KOPT-K1 (cell line): ENCODE results near the gene B3GALT5.
"Not testable (repeated sequence)": the region's sequence is repeated elsewhere in the genome, so short reads cannot be mapped to it uniquely, and the experiment has no call there.

Experiments used
- H3K27ac ChIP-seq: fragments of 200-600 bp; sonication (generic); 2 replicates; pipeline ENCODE4 v1.5.1; 2016; ENCODE audit warnings: antibody characterized with exemption, mild to moderate bottlenecking, low read depth, low read length; ENCODE audit not compliant: poor library complexity, severe bottlenecking
- H3K36me3 ChIP-seq: fragments of 200-600 bp; sonication (generic); 2 replicates; pipeline ENCODE4 v1.5.1; 2017; ENCODE audit warnings: antibody characterized with exemption, mild to moderate bottlenecking, low read length, moderate library complexity; ENCODE audit not compliant: insufficient read depth
- H3K9me3 ChIP-seq: fragments of 200-600 bp; sonication (generic); 2 replicates; pipeline ENCODE4 v1.5.1; 2017; ENCODE audit warnings: antibody characterized with exemption, low read length, mild to moderate bottlenecking; ENCODE audit not compliant: insufficient read depth, poor library complexity, severe bottlenecking

B3GALT5 gene

DNA sequence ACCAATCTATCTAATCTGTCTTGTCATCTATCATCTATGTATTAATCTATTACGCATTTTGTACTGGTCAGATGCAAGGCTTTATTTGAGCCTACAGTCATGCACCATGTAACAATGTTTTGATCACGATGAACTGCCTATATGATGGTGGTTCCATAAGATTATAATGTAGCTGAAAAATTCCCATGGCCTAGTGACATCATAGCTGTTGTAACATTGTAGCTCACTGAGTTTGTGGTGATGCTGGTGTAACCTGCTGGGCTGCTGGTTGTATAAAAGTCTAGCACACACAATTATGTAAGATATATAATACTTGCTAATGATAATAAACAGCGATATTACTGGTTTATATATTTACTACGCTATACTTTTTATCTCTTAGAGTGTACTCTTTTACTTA is 67.5 kb downstream of the B3GALT5 start:
- H3K27ac ChIP-seq, result no peak overlapping the region
- no peaks in the 10 kb centered on the region for H3K36me3 ChIP-seq
- H3K9me3 ChIP-seq, result peaks cover 6% of the 10 kb centered on the region

- H3K36me3 ChIP-seq, result no peaks in the 10 kb centered on the region
- H3K27ac ChIP-seq, result no peak overlapping the region
- H3K9me3 ChIP-seq, result peaks cover 6% of the 10 kb centered on the region
Observed at GRCh38 chr21:39681257-39681656, 68.5 kb downstream of the B3GALT5 start.

- H3K36me3 ChIP-seq, result no peaks in the 10 kb centered on the region
Observed at GRCh38 chr21:39681845-39682244, 69.1 kb downstream of the B3GALT5 start.

DNA sequence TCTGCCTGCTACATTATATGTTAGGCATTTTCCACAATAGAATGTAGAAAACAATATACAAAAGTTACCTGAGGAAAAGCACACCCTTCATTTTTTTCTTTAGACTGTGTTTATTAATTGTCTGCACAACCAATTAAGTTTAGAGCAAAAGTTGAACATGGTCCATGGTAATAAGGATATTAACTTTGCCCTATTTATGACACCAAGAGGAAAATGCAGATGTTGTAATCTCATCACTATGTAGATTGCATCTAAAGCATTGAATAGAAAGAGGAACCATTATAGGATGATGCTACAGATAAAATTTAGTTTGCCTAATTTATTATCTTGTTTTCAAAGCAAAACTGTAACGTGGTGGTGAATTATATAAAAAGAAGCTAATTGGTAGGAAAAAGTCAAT is 72.5 kb downstream of the B3GALT5 start:
- Histone ChIP-seq H3K27ac (no peak overlapping the region), H3K36me3 (no peaks in the 10 kb centered on the region), H3K9me3 (peaks cover 6% of the 10 kb centered on the region)

More at GRCh38 chr21:39681845-39682244, 69.1 kb downstream of the B3GALT5 start:
- H3K27ac ChIP-seq, result no peak overlapping the region
- peaks cover 6% of the 10 kb centered on the region for H3K9me3 ChIP-seq

DNA sequence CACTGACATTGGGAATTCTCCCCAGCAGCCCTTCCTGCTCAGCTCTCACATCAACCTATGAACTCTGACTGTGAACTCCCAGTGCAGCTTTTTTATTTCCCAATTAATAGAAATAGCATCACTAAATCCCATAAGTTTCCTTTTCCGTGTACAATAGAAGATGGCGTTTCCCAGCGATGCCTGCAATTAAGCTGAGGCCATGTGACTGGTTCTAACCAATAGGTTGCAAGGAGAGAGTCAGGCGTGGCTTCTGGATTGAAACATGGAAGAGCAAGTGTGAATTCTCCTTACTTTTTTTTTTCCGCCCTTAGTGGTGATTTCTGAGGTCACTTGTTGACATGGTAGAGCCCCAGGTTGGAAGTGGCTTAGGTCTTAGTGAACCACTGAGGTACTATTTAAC is 73.3 kb downstream of the B3GALT5 start:
- Histone ChIP-seq H3K9me3 (peaks cover 6% of the 10 kb centered on the region), H3K27ac (no peak overlapping the region), H3K36me3 (no peaks in the 10 kb centered on the region)

GRCh38 chr21:39686646-39687468 is 74.1 kb downstream of the B3GALT5 start:
- no peaks in the 10 kb centered on the region for H3K36me3 ChIP-seq
- H3K27ac ChIP-seq, result no peak overlapping the region
- peaks cover 6% of the 10 kb centered on the region for H3K9me3 ChIP-seq

- no peaks in the 10 kb centered on the region for H3K36me3 ChIP-seq
- no peak overlapping the region for H3K27ac ChIP-seq
- peaks cover 6% of the 10 kb centered on the region for H3K9me3 ChIP-seq
Observed at GRCh38 chr21:39688010-39688409, 75.3 kb downstream of the B3GALT5 start.

- H3K36me3 ChIP-seq, H3K9me3 ChIP-seq: not testable (repeated sequence)
Observed at GRCh38 chr21:39689860-39690259, 77.1 kb downstream of the B3GALT5 start.

DNA sequence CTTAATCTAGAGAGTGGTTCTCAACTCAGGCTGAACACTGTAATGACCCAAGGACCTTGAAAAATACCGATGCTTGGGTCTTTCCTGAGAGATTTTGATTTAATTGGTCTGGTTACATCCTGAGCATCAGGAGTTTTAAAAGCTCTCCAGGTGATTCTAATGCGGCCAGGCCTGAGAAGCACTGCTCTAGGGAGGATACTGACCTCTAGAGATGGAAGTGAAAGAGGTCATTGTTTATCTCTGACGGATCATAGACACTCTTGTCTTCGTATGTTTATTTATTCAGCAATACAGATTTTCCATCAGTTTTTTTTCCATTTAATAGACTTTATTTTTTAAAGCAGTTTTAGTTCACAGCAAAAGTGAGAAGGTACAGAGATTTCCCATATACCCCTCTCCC is 77.7 kb downstream of the B3GALT5 start:
- Histone ChIP-seq H3K36me3 (no peaks in the 10 kb centered on the region), H3K9me3 (no peaks in the 10 kb centered on the region), H3K27ac (no peak overlapping the region)

More at GRCh38 chr21:39689860-39690259, 77.1 kb downstream of the B3GALT5 start:
- not testable (repeated sequence) for H3K27ac ChIP-seq

GRCh38 chr21:39694750-39695149 is 82.0 kb downstream of the B3GALT5 start:
- H3K36me3 ChIP-seq, result no peaks in the 10 kb centered on the region
- H3K9me3 ChIP-seq, result no peaks in the 10 kb centered on the region
- H3K27ac ChIP-seq, result no peak overlapping the region

- Histone ChIP-seq H3K27ac (no peak overlapping the region), H3K36me3 (no peaks in the 10 kb centered on the region), H3K9me3 (no peaks in the 10 kb centered on the region)
Observed at GRCh38 chr21:39696196-39696595, 83.5 kb downstream of the B3GALT5 start.

DNA sequence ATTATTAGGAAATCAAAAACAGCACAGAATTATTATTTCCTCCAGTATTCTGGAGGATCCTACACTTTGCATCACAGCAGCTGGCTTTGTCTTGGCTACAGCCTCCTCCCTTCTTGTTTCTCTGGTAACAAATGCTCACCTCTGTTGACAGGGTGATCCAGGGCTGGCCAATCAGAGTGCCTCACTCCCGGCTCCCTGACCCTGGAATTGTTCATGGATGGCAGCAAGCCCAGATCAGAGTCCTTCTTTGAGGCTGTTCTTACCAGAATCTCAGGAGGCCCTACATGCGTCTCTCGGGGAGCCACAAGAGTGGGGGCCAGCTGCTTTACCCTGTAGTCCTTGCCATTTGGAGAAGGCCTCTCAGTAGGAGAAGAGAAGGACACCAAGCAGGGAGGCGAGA is 83.9 kb downstream of the B3GALT5 start:
- no peak overlapping the region for H3K27ac ChIP-seq
- no peaks in the 10 kb centered on the region for H3K36me3 ChIP-seq
- no peaks in the 10 kb centered on the region for H3K9me3 ChIP-seq

GRCh38 chr21:39700318-39700717 is 87.6 kb downstream of the B3GALT5 start:
- Histone ChIP-seq H3K9me3 (no peaks in the 10 kb centered on the region), H3K36me3 (no peaks in the 10 kb centered on the region), H3K27ac (no peak overlapping the region)

DNA sequence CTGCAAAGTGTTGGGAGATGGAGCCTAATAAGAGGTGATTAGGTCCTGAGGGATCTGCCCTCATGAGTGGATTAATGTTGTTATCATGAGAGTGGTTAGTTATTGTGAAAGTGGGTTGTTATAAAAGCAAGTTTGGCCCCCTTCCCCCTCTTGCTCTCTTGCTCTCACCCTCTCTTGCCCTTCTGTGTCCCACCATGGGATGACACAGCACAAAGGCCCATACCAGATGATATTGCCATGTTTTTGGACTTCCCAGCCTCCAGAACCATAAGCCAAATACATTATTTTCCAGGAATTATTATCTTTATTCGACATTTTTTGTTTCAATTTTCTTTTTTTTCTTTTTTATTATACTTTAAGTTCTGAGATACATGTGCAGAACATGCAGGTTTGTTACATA is 90.8 kb downstream of the B3GALT5 start:
- H3K27ac ChIP-seq, result no peak overlapping the region
- no peaks in the 10 kb centered on the region for H3K9me3 ChIP-seq
- no peaks in the 10 kb centered on the region for H3K36me3 ChIP-seq

- Histone ChIP-seq H3K9me3 (no peaks in the 10 kb centered on the region), H3K27ac (no peak overlapping the region), H3K36me3 (no peaks in the 10 kb centered on the region)
Observed at GRCh38 chr21:39705849-39706248, 93.1 kb downstream of the B3GALT5 start.

DNA sequence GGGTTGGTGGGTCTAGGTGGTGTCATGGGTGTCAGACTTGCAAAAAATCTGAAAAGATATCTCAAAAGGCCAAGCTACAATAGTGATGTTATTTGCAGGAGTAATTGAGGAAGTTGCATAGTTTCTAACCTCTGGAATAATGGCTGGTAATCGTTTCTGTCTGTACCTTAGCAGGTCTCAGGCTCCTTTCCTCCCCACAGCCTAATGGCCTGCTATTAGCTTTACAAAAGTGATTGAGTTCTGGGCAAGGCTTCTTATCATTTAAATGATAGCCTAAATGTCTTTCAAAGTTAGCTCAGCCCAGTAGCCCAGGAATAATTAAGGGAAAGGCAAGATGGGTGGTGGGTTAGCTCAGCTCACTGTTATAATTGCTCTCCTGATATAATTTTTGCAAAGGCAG is 94.6 kb downstream of the B3GALT5 start:
- H3K36me3 ChIP-seq, result no peaks in the 10 kb centered on the region
- no peak overlapping the region for H3K27ac ChIP-seq
- H3K9me3 ChIP-seq, result no peaks in the 10 kb centered on the region
